GM21529 (cell line): ENCODE data around the gene PIK3AP1.
A peak's percentile ranks its signal among the peaks of the same experiment; 100 is the strongest.
"Not testable (repeated sequence)": the region's sequence is repeated elsewhere in the genome, so short reads cannot be mapped to it uniquely, and the experiment has no call there.

ENCODE experiments used
- ATAC-seq: cut with Tn5 transposase; IDR thresholded peaks from one replicate; pipeline ENCODE4 v1.9.1; 2021; ENCODE audit not compliant: unreplicated experiment

PIK3AP1 gene

GRCh38 chr10:96720422-96721206 lies at the start of gene PIK3AP1:
Gene PIK3AP1 (minus strand): TSS chr10:96720514. CDS start chr10:96720394, 120 bp downstream.
- ATAC-seq: peak; percentile 68

GRCh38 chr10:96768136-96768535 lies 47.8 kb upstream of the PIK3AP1 start:
- no peak for ATAC-seq

GRCh38 chr10:96767611-96768010 lies 47.3 kb upstream of the PIK3AP1 start:
- no peak for ATAC-seq

- peak; percentile 58 for ATAC-seq
Measured at GRCh38 chr10:96765406-96766240, 45.3 kb upstream of the PIK3AP1 start.

- no peak for ATAC-seq
Measured at GRCh38 chr10:96764425-96765060, 44.2 kb upstream of the PIK3AP1 start.

GRCh38 chr10:96758423-96758822 lies 38.1 kb upstream of the PIK3AP1 start:
- peak; percentile 90 for ATAC-seq

GRCh38 chr10:96756111-96756903 lies 36.0 kb upstream of the PIK3AP1 start:
- no peak for ATAC-seq

- ATAC-seq: no peak
Measured at GRCh38 chr10:96753956-96754355, 33.6 kb upstream of the PIK3AP1 start.

GRCh38 chr10:96752375-96752774 lies 32.1 kb upstream of the PIK3AP1 start:
- ATAC-seq: no peak

- ATAC-seq: not testable (repeated sequence)
Measured at GRCh38 chr10:96750316-96750715, 30.0 kb upstream of the PIK3AP1 start.

GRCh38 chr10:96747734-96748550 lies 27.6 kb upstream of the PIK3AP1 start:
- peak; percentile 88 for ATAC-seq

GRCh38 chr10:96746503-96746902 lies 26.2 kb upstream of the PIK3AP1 start:
- ATAC-seq: no peak

GRCh38 chr10:96745950-96746349 lies 25.6 kb upstream of the PIK3AP1 start:
- ATAC-seq: no peak

- no peak for ATAC-seq
Measured at GRCh38 chr10:96743988-96744585, 23.8 kb upstream of the PIK3AP1 start.

- not testable (repeated sequence) for ATAC-seq
Measured at GRCh38 chr10:96741557-96741956, 21.2 kb upstream of the PIK3AP1 start.

GRCh38 chr10:96740579-96741281 lies 20.4 kb upstream of the PIK3AP1 start:
- ATAC-seq: no peak

GRCh38 chr10:96740141-96740540 lies 19.8 kb upstream of the PIK3AP1 start:
- no peak for ATAC-seq

- peak; percentile 67 for ATAC-seq
Measured at GRCh38 chr10:96737307-96737902, 17.1 kb upstream of the PIK3AP1 start.
